Karpas-422 (cell line): Measurements from ENCODE around the gene SP100. TPM values are rescaled to one million over a fixed set of nuclear protein-coding genes. Genes with fewer than 3 reads are reported as not detected.

ENCODE experiments used
- DNase-seq: peaks from one replicate; pipeline ENCODE4 v3.0.0-alpha.2; 2015
- H2AFZ ChIP-seq: fragments of 200-600 bp; sonication (generic); 2 replicates; pipeline ENCODE4 v1.6.1; 2014; ENCODE audit warnings: antibody characterized with exemption, low read length, mixed read lengths
- H3K27ac ChIP-seq: fragments of 200-600 bp; sonication (generic); 2 replicates; pipeline ENCODE4 v1.5.1; 2014; ENCODE audit warnings: mild to moderate bottlenecking, low read length, moderate library complexity
- H3K27me3 ChIP-seq: fragments of 200-600 bp; sonication (generic); 2 replicates; pipeline ENCODE4 v1.6.1; 2014; ENCODE audit warnings: low read length, mixed read lengths
- H3K36me3 ChIP-seq: fragments of 200-600 bp; sonication (generic); 2 replicates; pipeline ENCODE4 v1.6.1; 2014; ENCODE audit warnings: low read length, mixed read lengths; ENCODE audit not compliant: insufficient read depth
- H3K4me1 ChIP-seq: fragments of 200-600 bp; sonication (generic); 2 replicates; pipeline ENCODE4 v1.6.1; 2014; ENCODE audit warnings: mild to moderate bottlenecking, low read length, mixed read lengths
- H3K4me2 ChIP-seq: fragments of 200-600 bp; sonication (generic); 2 replicates; pipeline ENCODE4 v1.6.1; 2014; ENCODE audit warnings: low read length, low read depth, mild to moderate bottlenecking; ENCODE audit not compliant: poor library complexity, severe bottlenecking
- H3K4me3 ChIP-seq: fragments of 200-600 bp; sonication (generic); 2 replicates; pipeline ENCODE4 v1.5.1; 2014; ENCODE audit warnings: mild to moderate bottlenecking, antibody characterized with exemption, low read length, mixed read lengths
- H3K79me2 ChIP-seq: fragments of 200-600 bp; sonication (generic); 2 replicates; pipeline ENCODE4 v1.6.1; 2014; ENCODE audit warnings: mild to moderate bottlenecking, low read length, mixed read lengths
- H3K9ac ChIP-seq: fragments of 200-600 bp; sonication (generic); 2 replicates; pipeline ENCODE4 v1.6.0; 2014; ENCODE audit warnings: low read length
- H3K9me2 ChIP-seq: fragments of 200-600 bp; sonication (generic), shearing (Covaris generic); replicated peaks from 2 replicates; pipeline ENCODE4 v1.6.0; 2014; ENCODE audit warnings: mild to moderate bottlenecking, low read length, moderate library complexity; ENCODE audit not compliant: insufficient read depth
- H3K9me3 ChIP-seq: fragments of 300-700, 200-600 bp; sonication (generic); 2 replicates; pipeline ENCODE4 v1.6.1; 2014; ENCODE audit warnings: low read length, mixed read lengths
- H4K20me1 ChIP-seq: fragments of 200-600 bp; sonication (generic); 2 replicates; pipeline ENCODE4 v1.6.1; 2014; ENCODE audit warnings: mild to moderate bottlenecking, antibody characterized with exemption, low read length, low read depth; ENCODE audit not compliant: insufficient read depth
- total RNA-seq: library from RNA; depleted of rRNA; stranded (reverse); fragments of >200 nt; shearing (Covaris generic); gene quantifications from 2 replicates; pipeline ENCODE4 v1.2.3, GENCODE V29; 2014; ENCODE audit warnings: low replicate concordance

Gene SP100
- total RNA-seq, 1 experiment from 2014 or later, result 148 TPM

GRCh38 chr2:230412371-230412711 is 3.7 kb upstream of the SP100 start:
- peaks cover 34% of the 10 kb centered on the region for H3K4me1 ChIP-seq
- no peak for DNase-seq
- no peaks in the 10 kb centered on the region for H3K36me3 ChIP-seq
- no peak overlapping the region for H3K27ac ChIP-seq
- peak overlapping the region; percentile 83 for H3K9ac ChIP-seq
- H3K4me3 ChIP-seq, result peak overlapping the region; percentile 80
- peak overlapping the region; percentile 96 for H2AFZ ChIP-seq
- no peaks in the 10 kb centered on the region for H3K9me2 ChIP-seq
- H3K9me3 ChIP-seq, result no peaks in the 10 kb centered on the region
- H3K4me2 ChIP-seq, result peak overlapping the region; percentile 92
- no peaks in the 10 kb centered on the region for H4K20me1 ChIP-seq
- H3K27me3 ChIP-seq, result no peaks in the 10 kb centered on the region
- H3K79me2 ChIP-seq, result peaks cover 13% of the 10 kb centered on the region

GRCh38 chr2:230412846-230413245 is 3.2 kb upstream of the SP100 start:
- Histone ChIP-seq H3K4me3 (peak overlapping the region; percentile 80; the same call in 1 of the 2 replicates), H3K4me2 (peak overlapping the region; percentile 92), H3K36me3 (no peaks in the 10 kb centered on the region), H3K79me2 (peaks cover 18% of the 10 kb centered on the region), H3K4me1 (peaks cover 34% of the 10 kb centered on the region), H2AFZ (no peak overlapping the region), H4K20me1 (no peaks in the 10 kb centered on the region), H3K9me3 (no peaks in the 10 kb centered on the region), H3K9ac (no peak overlapping the region), H3K27me3 (no peaks in the 10 kb centered on the region), H3K27ac (no peak overlapping the region), H3K9me2 (no peaks in the 10 kb centered on the region)
- no peak for DNase-seq

GRCh38 chr2:230413479-230413878 is 2.5 kb upstream of the SP100 start:
- no peaks in the 10 kb centered on the region for H3K9me3 ChIP-seq
- no peak overlapping the region for H3K9ac ChIP-seq
- no peaks in the 10 kb centered on the region for H4K20me1 ChIP-seq
- peaks cover 40% of the 10 kb centered on the region for H3K4me1 ChIP-seq
- peak; percentile 60 for DNase-seq
- no peaks in the 10 kb centered on the region for H3K36me3 ChIP-seq
- H3K79me2 ChIP-seq, result peaks cover 24% of the 10 kb centered on the region
- no peak overlapping the region for H3K4me2 ChIP-seq
- H2AFZ ChIP-seq, result no peak overlapping the region
- no peak overlapping the region for H3K27ac ChIP-seq
- no peaks in the 10 kb centered on the region for H3K27me3 ChIP-seq
- no peak overlapping the region for H3K4me3 ChIP-seq
- H3K9me2 ChIP-seq, result no peaks in the 10 kb centered on the region

- H4K20me1 ChIP-seq, result no peaks in the 10 kb centered on the region
- H3K4me3 ChIP-seq, result no peak overlapping the region
- peaks cover 32% of the 10 kb centered on the region for H3K79me2 ChIP-seq
- no peaks in the 10 kb centered on the region for H3K9me2 ChIP-seq
- H2AFZ ChIP-seq, result no peak overlapping the region
- H3K4me1 ChIP-seq, result peaks cover 49% of the 10 kb centered on the region
- no peaks in the 10 kb centered on the region for H3K27me3 ChIP-seq
- DNase-seq, result no peak
- no peak overlapping the region for H3K27ac ChIP-seq
- no peak overlapping the region for H3K9ac ChIP-seq
- no peak overlapping the region for H3K4me2 ChIP-seq
- H3K36me3 ChIP-seq, result peaks cover 5% of the 10 kb centered on the region
- H3K9me3 ChIP-seq, result no peaks in the 10 kb centered on the region
These were observed 1.7 kb upstream of the SP100 start for GRCh38 chr2:230414302-230414701.

GRCh38 chr2:230417436-230417835 is 1.4 kb downstream of the SP100 start:
- no peaks in the 10 kb centered on the region for H3K9me2 ChIP-seq
- no peaks in the 10 kb centered on the region for H3K9me3 ChIP-seq
- H3K9ac ChIP-seq, result peak overlapping the region; percentile 77
- H3K4me3 ChIP-seq, result peak overlapping the region; percentile 76
- H2AFZ ChIP-seq, result no peak overlapping the region
- H3K4me2 ChIP-seq, result peak overlapping the region; percentile 89
- peak; percentile 63 for DNase-seq
- H3K4me1 ChIP-seq, result peaks cover 47% of the 10 kb centered on the region
- H3K36me3 ChIP-seq, result peaks cover 35% of the 10 kb centered on the region
- H3K79me2 ChIP-seq, result peaks cover 63% of the 10 kb centered on the region
- H3K27me3 ChIP-seq, result no peaks in the 10 kb centered on the region
- H4K20me1 ChIP-seq, result no peaks in the 10 kb centered on the region
- peak overlapping the region; percentile 84 for H3K27ac ChIP-seq

- Histone ChIP-seq H3K27me3 (no peaks in the 10 kb centered on the region), H3K27ac (peak overlapping the region; percentile 84), H3K9ac (peak overlapping the region; percentile 77), H3K9me3 (no peaks in the 10 kb centered on the region), H3K79me2 (peaks cover 73% of the 10 kb centered on the region), H4K20me1 (no peaks in the 10 kb centered on the region), H3K36me3 (peaks cover 44% of the 10 kb centered on the region), H3K4me1 (peaks cover 39% of the 10 kb centered on the region), H3K4me2 (peak overlapping the region; percentile 89), H3K9me2 (no peaks in the 10 kb centered on the region), H2AFZ (no peak overlapping the region), H3K4me3 (peak overlapping the region; percentile 76)
- no peak for DNase-seq
These were observed 2.5 kb downstream of the SP100 start for GRCh38 chr2:230418341-230419016.

- no peak overlapping the region for H3K27ac ChIP-seq
- no peaks in the 10 kb centered on the region for H4K20me1 ChIP-seq
- peak overlapping the region; percentile 76 for H3K4me3 ChIP-seq
- no peaks in the 10 kb centered on the region for H3K9me3 ChIP-seq
- no peak overlapping the region for H2AFZ ChIP-seq
- peaks cover 80% of the 10 kb centered on the region for H3K79me2 ChIP-seq
- H3K4me1 ChIP-seq, result peaks cover 32% of the 10 kb centered on the region
- H3K27me3 ChIP-seq, result no peaks in the 10 kb centered on the region
- H3K9me2 ChIP-seq, result no peaks in the 10 kb centered on the region
- DNase-seq, result no peak
- H3K9ac ChIP-seq, result no peak overlapping the region
- H3K36me3 ChIP-seq, result peaks cover 51% of the 10 kb centered on the region
- peak overlapping the region; percentile 89 for H3K4me2 ChIP-seq
These were observed 3.2 kb downstream of the SP100 start for GRCh38 chr2:230419181-230419580.

GRCh38 chr2:230422149-230422548 is 6.1 kb downstream of the SP100 start:
- Histone ChIP-seq H3K4me3 (no peak overlapping the region), H3K9me3 (peaks cover 9% of the 10 kb centered on the region), H3K27ac (no peak overlapping the region), H2AFZ (no peak overlapping the region), H3K9ac (no peak overlapping the region), H3K4me2 (no peak overlapping the region), H4K20me1 (no peaks in the 10 kb centered on the region), H3K9me2 (no peaks in the 10 kb centered on the region), H3K4me1 (peaks cover 24% of the 10 kb centered on the region), H3K27me3 (no peaks in the 10 kb centered on the region), H3K79me2 (peaks cover 99% of the 10 kb centered on the region), H3K36me3 (peaks cover 80% of the 10 kb centered on the region)
- DNase-seq, result no peak
